SU-DHL-6 (cell line): ENCODE results near the gene PDZD7.

ENCODE experiments used
- H2AFZ ChIP-seq: fragments of 200-600 bp; sonication (generic); 2 replicates; pipeline ENCODE4 v1.6.1; 2014; ENCODE audit warnings: low read depth, mild to moderate bottlenecking, moderate library complexity, mixed read lengths, antibody characterized with exemption, low read length; ENCODE audit not compliant: severe bottlenecking
- H3F3A ChIP-seq: fragments of 200-600 bp; shearing (Covaris generic); 2 replicates; pipeline ENCODE4 v1.6.0; 2016; ENCODE audit warnings: antibody characterized with exemption, mild to moderate bottlenecking; ENCODE audit not compliant: insufficient read depth
- H3K27ac ChIP-seq: fragments of 200-600 bp; sonication (generic); 2 replicates; pipeline ENCODE4 v1.5.1; 2016; ENCODE audit warnings: low read depth, mild to moderate bottlenecking, low read length, moderate library complexity, mixed read lengths
- H3K27me3 ChIP-seq: fragments of 200-600 bp; sonication (generic), shearing (Covaris generic); 2 replicates; pipeline ENCODE4 v1.6.0; 2014; ENCODE audit warnings: mild to moderate bottlenecking, low read length
- H3K36me3 ChIP-seq: fragments of 200-600 bp; sonication (generic); 2 replicates; pipeline ENCODE4 v1.6.1; 2014; ENCODE audit warnings: mild to moderate bottlenecking, low read length, mixed read lengths
- H3K4me2 ChIP-seq: fragments of 300-600, 200-600 bp; shearing (Covaris generic), sonication (generic); 2 replicates; pipeline ENCODE4 v1.6.0; 2014; ENCODE audit warnings: low read length, low read depth, mild to moderate bottlenecking; ENCODE audit not compliant: poor library complexity, severe bottlenecking
- H3K4me3 ChIP-seq: fragments of 200-600 bp; sonication (generic); 2 replicates; pipeline ENCODE4 v1.5.1; 2014; ENCODE audit warnings: antibody characterized with exemption, low read length, mild to moderate bottlenecking, mixed read lengths; ENCODE audit not compliant: insufficient read depth, poor library complexity, severe bottlenecking
- H3K79me2 ChIP-seq: fragments of 200-600 bp; sonication (generic); 2 replicates; pipeline ENCODE4 v1.6.1; 2014; ENCODE audit warnings: mild to moderate bottlenecking, low read length, moderate library complexity; ENCODE audit not compliant: insufficient read depth
- H3K9ac ChIP-seq: fragments of 200-600 bp; sonication (generic); 2 replicates; pipeline ENCODE4 v1.7.0; 2014; ENCODE audit warnings: mild to moderate bottlenecking, low read length
- H3K9me2 ChIP-seq: fragments of 200-600 bp; sonication (generic); replicated peaks from 2 replicates; pipeline ENCODE4 v1.6.1; 2014; ENCODE audit warnings: low read length; ENCODE audit not compliant: insufficient read depth
- H3K9me3 ChIP-seq: fragments of 200-600 bp; sonication (generic); 2 replicates; pipeline ENCODE4 v1.6.1; 2014; ENCODE audit warnings: low read length, mixed read lengths; ENCODE audit not compliant: insufficient read depth
- H4K20me1 ChIP-seq: fragments of 200-600 bp; sonication (generic); 2 replicates; pipeline ENCODE4 v1.6.1; 2014; ENCODE audit warnings: low read depth, mild to moderate bottlenecking, antibody characterized with exemption, low read length, moderate library complexity, mixed read lengths
- CTCF ChIP-seq: fragments of 200-600 bp; sonication (generic); IDR thresholded peaks from one replicate; pipeline ENCODE4 v1.5.1; 2017; ENCODE audit warnings: antibody characterized with exemption, mild to moderate bottlenecking, low read length, moderate library complexity; ENCODE audit not compliant: insufficient read depth, poor library complexity, severe bottlenecking
- EZH2phosphoT487 ChIP-seq: fragments of 200-600 bp; sonication (generic), shearing (Covaris generic); conservative IDR thresholded peaks from 2 replicates; pipeline ENCODE4 v1.6.1; 2018; ENCODE audit warnings: mild to moderate bottlenecking, antibody characterized with exemption, low read length, moderate library complexity, mixed read lengths

The PDZD7 gene

GRCh38 chr10:101021239-101021638 is 9.7 kb downstream of the PDZD7 start:
- H3K36me3 ChIP-seq, result no peaks in the 10 kb centered on the region
- H4K20me1 ChIP-seq, result no peaks in the 10 kb centered on the region

GRCh38 chr10:101020427-101021075 is 10.4 kb downstream of the PDZD7 start:
- Histone ChIP-seq H3K9me3 (no peaks in the 10 kb centered on the region), H2AFZ (no peak overlapping the region), H4K20me1 (no peaks in the 10 kb centered on the region), H3K4me2 (no peak overlapping the region), H3K79me2 (no peaks in the 10 kb centered on the region), H3K27me3 (no peaks in the 10 kb centered on the region), H3K9me2 (no peaks in the 10 kb centered on the region), H3F3A (no peaks in the 10 kb centered on the region), H3K4me3 (no peak overlapping the region), H3K27ac (no peak overlapping the region), H3K36me3 (no peaks in the 10 kb centered on the region), H3K9ac (no peak overlapping the region)
- TF ChIP-seq EZH2phosphoT487 (no peak), CTCF (no peak)

More at GRCh38 chr10:101021239-101021638, 9.7 kb downstream of the PDZD7 start:
- Histone ChIP-seq H3K9me3 (no peaks in the 10 kb centered on the region), H3K27me3 (no peaks in the 10 kb centered on the region), H3K27ac (no peak overlapping the region), H3K9ac (no peak overlapping the region), H3K4me3 (no peak overlapping the region), H2AFZ (no peak overlapping the region), H3K9me2 (no peaks in the 10 kb centered on the region), H3K79me2 (no peaks in the 10 kb centered on the region), H3K4me2 (no peak overlapping the region), H3F3A (no peaks in the 10 kb centered on the region)
- no peak for TF ChIP-seq EZH2phosphoT487
- no peak for TF ChIP-seq CTCF

GRCh38 chr10:101019440-101019703 is 11.6 kb downstream of the PDZD7 start:
- H2AFZ ChIP-seq, result no peak overlapping the region
- no peaks in the 10 kb centered on the region for H3K27me3 ChIP-seq
- no peaks in the 10 kb centered on the region for H3K9me2 ChIP-seq
- no peaks in the 10 kb centered on the region for H4K20me1 ChIP-seq
- no peaks in the 10 kb centered on the region for H3K9me3 ChIP-seq
- no peaks in the 10 kb centered on the region for H3K36me3 ChIP-seq
- no peak overlapping the region for H3K9ac ChIP-seq
- TF ChIP-seq CTCF (no peak), EZH2phosphoT487 (no peak)
- H3K27ac ChIP-seq, result no peak overlapping the region
- H3F3A ChIP-seq, result no peaks in the 10 kb centered on the region
- H3K4me2 ChIP-seq, result no peak overlapping the region
- H3K4me3 ChIP-seq, result no peak overlapping the region
- no peaks in the 10 kb centered on the region for H3K79me2 ChIP-seq
